ENCODE results near the gene ARF3.
A peak's percentile ranks its signal among the peaks of the same experiment; 100 is the strongest.

The ARF3 gene

DNA sequence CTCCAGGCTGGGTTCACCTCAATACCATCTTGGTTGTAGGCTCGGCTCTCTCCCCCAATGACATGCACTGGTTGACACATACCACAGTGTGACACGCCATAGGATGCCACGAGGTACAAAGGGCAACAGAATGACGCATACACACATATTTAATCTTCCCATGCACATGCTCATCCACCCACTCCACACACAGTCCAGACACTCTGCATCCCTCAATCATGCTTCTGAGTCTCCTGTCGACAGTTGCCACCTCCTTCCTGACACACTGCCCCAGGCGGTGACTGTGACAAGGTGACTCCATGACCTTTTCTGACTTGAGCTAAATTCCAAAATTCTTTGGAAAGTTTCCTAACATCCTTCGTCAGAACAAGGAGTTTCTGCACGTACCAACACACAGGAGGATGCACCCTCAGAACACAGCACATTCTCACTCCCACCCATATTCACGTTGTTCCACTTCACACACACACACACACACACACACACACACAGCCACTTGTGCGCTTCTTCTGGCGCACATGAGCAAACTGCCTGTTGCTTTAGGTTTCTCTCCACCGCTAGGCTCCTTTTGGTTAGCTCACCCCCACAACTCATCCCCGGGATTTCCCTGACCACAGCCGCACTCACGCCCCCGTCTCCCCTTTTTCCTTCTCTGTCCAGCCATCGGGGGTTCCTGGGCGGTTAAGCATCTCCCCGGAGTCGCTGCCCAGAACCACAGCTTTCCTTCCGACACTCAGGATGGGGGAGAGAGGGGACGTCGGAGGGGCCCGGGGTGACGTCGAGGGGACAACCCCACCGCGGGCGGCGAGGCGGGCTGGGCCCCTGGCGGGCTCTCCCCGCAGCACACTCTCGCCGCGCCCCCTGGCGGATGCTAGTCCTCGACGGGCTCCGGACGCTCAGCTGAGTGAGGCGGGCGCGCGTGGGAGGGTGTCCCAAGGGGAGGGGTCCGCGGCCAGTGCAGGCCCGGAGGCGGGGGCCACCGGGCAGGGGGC lies 20.3 kb upstream of the ARF3 start:
- no peak for DNase-seq (ENCODE audit: low read depth)
- H3K4me3 ChIP-seq (ENCODE audit: low read length) = no peak overlapping the region

DNA sequence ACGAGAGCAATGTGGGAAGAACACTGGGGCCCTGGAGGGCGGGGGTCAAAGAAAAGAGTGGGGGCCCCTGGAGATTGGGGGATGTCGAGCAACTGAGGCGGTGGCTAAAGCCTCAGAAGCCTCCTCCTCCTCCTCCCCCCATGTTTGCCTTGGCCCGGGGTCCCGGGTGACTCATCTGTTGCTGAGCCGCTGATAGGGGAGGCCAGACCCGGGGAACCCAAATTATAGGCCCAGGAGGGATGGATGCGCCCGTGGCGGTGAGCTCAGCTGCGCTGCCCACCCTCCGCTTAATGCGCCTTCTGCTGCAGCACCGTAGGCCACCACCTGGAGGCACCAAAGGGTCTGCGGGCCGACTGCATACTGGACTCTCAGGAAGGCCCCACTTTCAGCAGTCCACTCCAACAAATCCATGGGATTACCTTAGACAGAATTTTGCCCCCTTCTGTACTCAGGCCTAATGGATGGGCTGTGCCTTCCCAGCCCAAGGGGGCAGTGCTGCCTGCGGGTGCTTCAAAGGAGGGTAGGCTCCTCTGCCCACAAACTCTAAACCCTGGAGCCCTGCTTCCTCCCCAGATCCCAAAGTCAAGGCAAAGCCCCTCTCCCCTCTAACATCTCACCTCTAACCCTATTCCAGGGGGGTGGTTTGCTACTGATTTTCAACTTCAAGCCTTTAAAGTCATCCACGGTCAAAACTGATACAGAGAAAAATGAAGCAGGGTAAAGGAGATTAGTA lies 16.8 kb upstream of the ARF3 start:
- DNase-seq (ENCODE audit: low read depth) = no peak
- no peak overlapping the region for H3K4me3 ChIP-seq (ENCODE audit: low read length)
- TF ChIP-seq, protein P1, sequence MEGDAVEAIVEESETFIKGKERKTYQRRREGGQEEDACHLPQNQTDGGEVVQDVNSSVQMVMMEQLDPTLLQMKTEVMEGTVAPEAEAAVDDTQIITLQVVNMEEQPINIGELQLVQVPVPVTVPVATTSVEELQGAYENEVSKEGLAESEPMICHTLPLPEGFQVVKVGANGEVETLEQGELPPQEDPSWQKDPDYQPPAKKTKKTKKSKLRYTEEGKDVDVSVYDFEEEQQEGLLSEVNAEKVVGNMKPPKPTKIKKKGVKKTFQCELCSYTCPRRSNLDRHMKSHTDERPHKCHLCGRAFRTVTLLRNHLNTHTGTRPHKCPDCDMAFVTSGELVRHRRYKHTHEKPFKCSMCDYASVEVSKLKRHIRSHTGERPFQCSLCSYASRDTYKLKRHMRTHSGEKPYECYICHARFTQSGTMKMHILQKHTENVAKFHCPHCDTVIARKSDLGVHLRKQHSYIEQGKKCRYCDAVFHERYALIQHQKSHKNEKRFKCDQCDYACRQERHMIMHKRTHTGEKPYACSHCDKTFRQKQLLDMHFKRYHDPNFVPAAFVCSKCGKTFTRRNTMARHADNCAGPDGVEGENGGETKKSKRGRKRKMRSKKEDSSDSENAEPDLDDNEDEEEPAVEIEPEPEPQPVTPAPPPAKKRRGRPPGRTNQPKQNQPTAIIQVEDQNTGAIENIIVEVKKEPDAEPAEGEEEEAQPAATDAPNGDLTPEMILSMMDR (conservative IDR thresholded peaks at IDR 0.05; ENCODE audit: low read length) = peak; percentile 57

More for the DNA sequence above, 20.3 kb upstream of the ARF3 start:
- TF ChIP-seq, protein P1 (conservative IDR thresholded peaks at IDR 0.05; ENCODE audit: low read length) = peak; percentile 51

DNA sequence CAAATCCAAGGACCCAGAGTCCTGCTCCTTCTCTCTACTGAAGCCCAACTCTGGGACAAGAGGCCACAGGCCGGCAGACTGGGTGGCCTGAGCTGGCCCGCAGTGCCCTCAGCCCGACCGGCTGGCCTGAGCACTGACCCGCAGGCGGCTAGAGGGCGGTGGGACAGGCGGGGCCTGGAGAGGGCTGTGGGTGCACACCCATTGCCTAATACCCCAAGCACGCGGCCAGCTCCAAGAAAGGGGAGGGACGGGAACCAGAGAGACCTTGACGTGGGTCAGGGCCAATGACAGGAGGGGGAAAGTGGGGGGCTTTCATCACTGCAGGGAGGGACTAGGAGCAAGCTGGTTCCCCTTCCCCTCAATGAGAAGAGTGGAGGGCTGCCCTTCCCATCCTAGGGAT lies 16.2 kb upstream of the ARF3 start:
- H3K4me3 ChIP-seq (ENCODE audit: low read length) = no peak overlapping the region
- no peak for DNase-seq (ENCODE audit: low read depth)
- TF ChIP-seq, protein P1 (conservative IDR thresholded peaks at IDR 0.05; ENCODE audit: low read length) = no peak

DNA sequence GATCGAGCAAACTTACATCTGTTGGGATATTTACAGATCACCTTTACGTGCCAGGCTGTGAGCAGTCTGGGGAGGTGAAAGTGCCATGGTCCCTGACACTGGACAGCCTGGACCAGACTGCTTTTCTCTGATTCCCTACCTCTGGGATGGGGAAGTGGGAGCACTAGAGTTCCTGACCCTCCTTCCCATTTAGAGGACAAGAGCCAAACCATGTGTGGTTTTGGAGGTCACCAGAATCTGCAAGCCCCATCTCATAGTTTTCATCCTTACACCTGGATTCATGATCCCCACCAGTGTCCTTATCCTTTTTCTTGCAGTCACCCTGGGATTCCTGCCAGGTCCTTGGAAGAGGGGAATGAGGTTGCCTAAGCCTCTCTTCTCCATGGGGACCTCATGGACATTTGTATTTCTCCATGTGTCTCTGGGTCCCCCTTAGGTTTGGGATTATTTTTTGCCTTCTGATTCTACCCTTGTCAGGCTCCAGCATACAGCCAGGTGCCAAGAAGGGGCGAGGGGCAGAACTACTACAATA lies 15.7 kb upstream of the ARF3 start:
- no peak overlapping the region for H3K4me3 ChIP-seq (ENCODE audit: low read length)
- TF ChIP-seq, protein P1 (conservative IDR thresholded peaks at IDR 0.05; ENCODE audit: low read length) = no peak
- no peak for DNase-seq (ENCODE audit: low read depth)

DNA sequence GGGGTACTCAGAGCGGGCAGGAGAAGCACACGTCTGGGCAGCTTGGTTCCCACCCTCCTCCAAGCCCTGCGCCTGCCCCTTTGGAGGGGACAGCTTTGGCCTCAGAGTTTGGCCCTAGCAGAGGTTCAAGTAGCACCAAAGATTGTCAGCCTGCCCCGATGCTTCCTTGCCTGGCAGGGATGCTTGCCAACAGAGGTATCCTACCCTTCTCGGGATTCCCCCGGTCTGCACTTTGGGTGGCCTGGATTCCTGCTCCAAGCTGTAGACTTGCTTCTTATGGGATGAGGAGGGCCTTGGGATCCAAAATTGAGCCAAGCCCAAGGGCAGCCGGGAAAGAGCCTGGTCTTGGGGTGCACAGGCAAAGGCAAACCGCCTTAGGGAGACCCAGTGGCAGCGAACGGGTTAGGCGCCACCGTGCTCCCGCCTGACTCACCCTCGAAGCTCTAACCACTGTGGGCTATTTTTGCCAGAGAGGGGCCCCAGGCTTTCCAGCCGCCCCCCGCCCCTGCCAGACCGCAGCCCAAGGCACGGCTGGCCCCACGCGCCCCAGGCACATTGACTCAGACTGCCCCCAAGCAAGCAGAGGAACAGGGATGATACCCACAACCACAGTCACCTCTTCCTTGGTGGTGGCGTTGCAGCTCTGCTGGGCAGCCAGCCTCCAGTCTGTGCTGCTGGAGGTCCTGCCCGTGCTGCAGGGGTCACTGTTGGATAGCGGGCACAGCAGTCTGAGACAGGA lies 15.1 kb upstream of the ARF3 start:
- H3K4me3 ChIP-seq (ENCODE audit: low read length) = no peak overlapping the region
- peak; percentile 45 for DNase-seq (ENCODE audit: low read depth)
- TF ChIP-seq, protein P1 (conservative IDR thresholded peaks at IDR 0.05; ENCODE audit: low read length) = peak; percentile 34

DNA sequence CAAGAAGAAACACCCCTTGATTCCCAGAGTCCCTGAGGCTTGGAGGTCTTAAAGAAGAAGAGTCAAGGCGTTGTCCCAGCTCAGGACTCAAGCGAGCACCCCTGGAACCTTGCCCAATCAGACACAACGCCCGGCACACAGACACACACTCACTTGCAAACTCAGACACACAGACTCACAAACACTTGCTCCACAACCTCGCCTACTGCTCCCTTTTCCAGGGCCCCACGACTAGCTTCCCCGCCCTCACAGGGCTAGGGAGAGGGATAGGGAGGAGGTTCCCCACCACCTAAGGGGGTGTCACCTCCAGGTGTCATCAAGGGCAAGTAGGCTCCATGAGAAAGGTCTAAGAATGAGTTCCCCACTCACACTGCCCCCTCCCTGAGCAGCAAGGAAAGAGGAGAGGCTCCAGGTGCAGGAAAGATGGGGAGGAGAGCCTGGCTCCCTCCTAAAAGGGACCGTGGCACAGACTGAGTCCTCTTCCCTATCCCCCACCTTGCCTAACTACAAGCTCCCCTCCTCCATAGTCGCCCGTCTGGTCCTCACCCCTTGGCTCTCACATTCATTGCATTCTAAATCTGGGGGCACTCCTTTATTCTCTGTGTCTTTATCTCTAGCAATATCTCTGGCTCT lies 13.5 kb upstream of the ARF3 start:
- H3K4me3 ChIP-seq (ENCODE audit: low read length) = peak overlapping the region; percentile 54
- TF ChIP-seq, protein P1 (conservative IDR thresholded peaks at IDR 0.05; ENCODE audit: low read length) = no peak
- DNase-seq (ENCODE audit: low read depth) = no peak

All from AG10803 (cell line).